PC-9 (cell line): Measurements from ENCODE around the gene OR51E2.

Experiments used
- EZH2 ChIP-seq: fragments of 200-600 bp; sonication (generic); IDR thresholded peaks from 2 replicates; pipeline ENCODE4 v1.8.0; 2017; ENCODE audit warnings: antibody characterized with exemption, low read depth
- TF ChIP-seq, protein P1 (sequence below): fragments of 200-600 bp; sonication (generic); conservative IDR thresholded peaks from 2 replicates; pipeline ENCODE4 v1.6.1; 2017; ENCODE audit warnings: mixed run types, antibody characterized with exemption, mild to moderate bottlenecking, moderate library complexity

DNA sequence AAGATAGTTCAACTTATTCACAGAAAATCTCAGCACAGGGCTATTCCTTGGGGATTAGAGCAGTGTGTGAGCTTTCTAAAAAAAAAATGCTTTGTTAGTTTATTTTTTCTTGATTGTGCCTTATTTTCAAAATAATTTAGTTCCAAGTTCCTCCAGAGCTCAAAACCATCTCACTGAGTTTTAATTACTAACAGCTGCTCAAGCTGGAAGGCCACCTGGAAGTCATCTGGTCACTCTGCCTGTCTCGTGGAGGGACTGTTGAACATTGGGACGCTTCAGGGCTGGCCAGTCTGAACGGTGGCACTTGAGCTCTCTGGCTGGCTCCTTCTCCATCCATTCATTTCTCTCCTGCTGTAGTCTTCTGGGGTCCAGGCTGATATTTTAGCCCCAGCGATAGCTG, 49.9 kb downstream of the OR51E2 start:
- TF ChIP-seq, protein P1, sequence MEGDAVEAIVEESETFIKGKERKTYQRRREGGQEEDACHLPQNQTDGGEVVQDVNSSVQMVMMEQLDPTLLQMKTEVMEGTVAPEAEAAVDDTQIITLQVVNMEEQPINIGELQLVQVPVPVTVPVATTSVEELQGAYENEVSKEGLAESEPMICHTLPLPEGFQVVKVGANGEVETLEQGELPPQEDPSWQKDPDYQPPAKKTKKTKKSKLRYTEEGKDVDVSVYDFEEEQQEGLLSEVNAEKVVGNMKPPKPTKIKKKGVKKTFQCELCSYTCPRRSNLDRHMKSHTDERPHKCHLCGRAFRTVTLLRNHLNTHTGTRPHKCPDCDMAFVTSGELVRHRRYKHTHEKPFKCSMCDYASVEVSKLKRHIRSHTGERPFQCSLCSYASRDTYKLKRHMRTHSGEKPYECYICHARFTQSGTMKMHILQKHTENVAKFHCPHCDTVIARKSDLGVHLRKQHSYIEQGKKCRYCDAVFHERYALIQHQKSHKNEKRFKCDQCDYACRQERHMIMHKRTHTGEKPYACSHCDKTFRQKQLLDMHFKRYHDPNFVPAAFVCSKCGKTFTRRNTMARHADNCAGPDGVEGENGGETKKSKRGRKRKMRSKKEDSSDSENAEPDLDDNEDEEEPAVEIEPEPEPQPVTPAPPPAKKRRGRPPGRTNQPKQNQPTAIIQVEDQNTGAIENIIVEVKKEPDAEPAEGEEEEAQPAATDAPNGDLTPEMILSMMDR, result no peak
- no peak for TF ChIP-seq EZH2
